ENCODE measurements around the gene LPAR1.
A peak's percentile ranks its signal among the peaks of the same experiment; 100 is the strongest.
"Not testable (repeated sequence)": the region's sequence is repeated elsewhere in the genome, so short reads cannot be mapped to it uniquely, and the experiment has no call there.

LPAR1 gene

GRCh38 chr9:110869931-110870330 lies 168.3 kb downstream of the LPAR1 start:
- TF ChIP-seq ARNT (IDR thresholded peaks at IDR 0.05) = no peak
- TF ChIP-seq CTBP1 (IDR thresholded peaks at IDR 0.05; ENCODE audit: borderline replicate concordance) = no peak
- TF ChIP-seq BHLHE40 (IDR thresholded peaks at IDR 0.05; ENCODE audit: borderline replicate concordance) = no peak
- TF ChIP-seq NFRKB (IDR thresholded peaks at IDR 0.05) = no peak
- no peak for TF ChIP-seq TARDBP (IDR thresholded peaks at IDR 0.05)
- no peak for TF ChIP-seq HDGF (IDR thresholded peaks at IDR 0.05; ENCODE audit: borderline replicate concordance)
- no peak for TF ChIP-seq ZNF384 (IDR thresholded peaks at IDR 0.05)
- TF ChIP-seq ELF4 (IDR thresholded peaks at IDR 0.05) = no peak
- TF ChIP-seq SP1 (IDR thresholded peaks at IDR 0.05) = no peak
- no peak for TF ChIP-seq SUZ12 (IDR thresholded peaks at IDR 0.05)
- TF ChIP-seq PKNOX1 (IDR thresholded peaks at IDR 0.05) = no peak
- TF ChIP-seq FOXM1 (IDR thresholded peaks at IDR 0.05; ENCODE audit: borderline replicate concordance) = no peak
- no peak for TF ChIP-seq L3MBTL2 (conservative IDR thresholded peaks at IDR 0.05)
- no peak for DNase-seq (ENCODE audit: extremely low spot score)
- ChIA-PET CTCF (no interaction called here), POLR2A (no interaction called here)

GRCh38 chr9:110864011-110864410 lies 174.3 kb downstream of the LPAR1 start:
- ChIA-PET CTCF (no interaction called here), POLR2A (no interaction called here)
- TF ChIP-seq HDGF (IDR thresholded peaks at IDR 0.05; ENCODE audit: borderline replicate concordance) = no peak
- no peak for TF ChIP-seq SUZ12 (IDR thresholded peaks at IDR 0.05)
- TF ChIP-seq PKNOX1 (IDR thresholded peaks at IDR 0.05) = no peak
- no peak for TF ChIP-seq ELF4 (IDR thresholded peaks at IDR 0.05)
- no peak for TF ChIP-seq FOXK2 (IDR thresholded peaks at IDR 0.05)
- TF ChIP-seq SP1 (IDR thresholded peaks at IDR 0.05) = no peak
- no peak for TF ChIP-seq CTBP1 (IDR thresholded peaks at IDR 0.05; ENCODE audit: borderline replicate concordance)
- no peak for TF ChIP-seq BHLHE40 (IDR thresholded peaks at IDR 0.05; ENCODE audit: borderline replicate concordance)
- TF ChIP-seq FOXA1 (IDR thresholded peaks at IDR 0.05) = no peak
- DNase-seq (ENCODE audit: extremely low spot score) = no peak

DNA sequence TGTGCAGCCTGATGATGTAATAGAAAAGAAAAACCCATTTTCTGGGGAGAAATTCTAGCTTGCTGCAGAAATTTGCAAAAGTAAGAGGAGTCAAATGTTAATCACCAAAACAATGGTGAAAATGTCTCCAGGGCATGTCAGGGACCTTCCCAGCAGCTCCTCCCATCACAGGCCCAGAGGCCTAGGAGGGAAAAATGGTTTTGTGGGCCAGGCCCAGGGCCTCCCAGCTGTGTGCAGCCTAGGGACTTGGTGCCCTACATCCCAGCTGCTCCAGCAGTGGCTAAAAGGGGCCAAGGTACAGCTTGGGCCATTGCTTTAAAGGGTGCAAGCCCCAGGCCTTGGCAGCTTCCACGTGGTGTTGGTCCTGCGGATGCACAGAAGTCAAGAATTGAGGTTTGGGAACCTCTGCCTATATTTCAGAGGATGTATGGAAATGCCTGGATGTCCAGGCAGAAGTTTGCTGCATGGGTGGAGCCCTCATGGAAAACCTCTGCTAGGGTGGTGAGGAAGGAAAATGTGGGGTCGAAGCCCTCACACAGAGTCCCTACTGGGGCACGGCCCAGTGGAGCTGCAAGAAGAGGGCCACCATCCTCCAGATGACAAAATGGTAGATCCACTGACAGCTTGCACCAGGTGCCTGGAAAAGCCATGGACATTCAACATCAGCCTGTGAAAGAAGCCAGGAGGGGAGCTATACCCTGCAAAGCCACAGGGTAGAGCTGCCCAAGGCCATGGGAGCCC lies 176.7 kb downstream of the LPAR1 start:
- POLR2A ChIA-PET; DNase-seq (ENCODE audit: extremely low spot score); CTCF ChIA-PET: not testable (repeated sequence)

DNA sequence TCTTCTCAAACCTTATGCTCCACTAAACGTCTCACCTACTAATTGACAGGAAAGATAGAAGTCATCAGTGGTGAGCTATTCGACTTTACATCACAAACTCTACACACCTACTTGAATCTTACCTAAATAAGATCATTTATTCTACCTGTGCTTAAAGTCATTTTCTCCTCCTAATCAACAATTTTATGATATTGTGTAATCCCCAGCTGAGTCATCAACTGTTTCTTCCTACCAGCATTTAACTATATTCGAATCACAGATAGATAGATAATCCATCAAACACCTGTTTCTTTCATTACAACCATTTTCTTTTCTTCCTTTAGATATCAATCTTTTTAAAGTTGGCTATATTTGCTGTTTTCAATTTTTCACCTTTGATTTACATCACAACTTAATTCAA lies 181.5 kb downstream of the LPAR1 start:
- TF ChIP-seq FOXK2 (IDR thresholded peaks at IDR 0.05) (no peak), ELF4 (IDR thresholded peaks at IDR 0.05) (no peak), L3MBTL2 (conservative IDR thresholded peaks at IDR 0.05) (no peak), FOXA1 (IDR thresholded peaks at IDR 0.05) (no peak), SP1 (IDR thresholded peaks at IDR 0.05) (no peak), LEF1 (IDR thresholded peaks at IDR 0.05; ENCODE audit: borderline replicate concordance) (no peak), NFRKB (IDR thresholded peaks at IDR 0.05) (no peak), TARDBP (IDR thresholded peaks at IDR 0.05) (no peak), SUZ12 (IDR thresholded peaks at IDR 0.05) (no peak), HDGF (IDR thresholded peaks at IDR 0.05; ENCODE audit: borderline replicate concordance) (no peak), FOXM1 (IDR thresholded peaks at IDR 0.05; ENCODE audit: borderline replicate concordance) (no peak), ARNT (IDR thresholded peaks at IDR 0.05) (no peak)
- DNase-seq (ENCODE audit: extremely low spot score) = no peak
- POLR2A ChIA-PET = no interaction called here
- CTCF ChIA-PET = no interaction called here

DNA sequence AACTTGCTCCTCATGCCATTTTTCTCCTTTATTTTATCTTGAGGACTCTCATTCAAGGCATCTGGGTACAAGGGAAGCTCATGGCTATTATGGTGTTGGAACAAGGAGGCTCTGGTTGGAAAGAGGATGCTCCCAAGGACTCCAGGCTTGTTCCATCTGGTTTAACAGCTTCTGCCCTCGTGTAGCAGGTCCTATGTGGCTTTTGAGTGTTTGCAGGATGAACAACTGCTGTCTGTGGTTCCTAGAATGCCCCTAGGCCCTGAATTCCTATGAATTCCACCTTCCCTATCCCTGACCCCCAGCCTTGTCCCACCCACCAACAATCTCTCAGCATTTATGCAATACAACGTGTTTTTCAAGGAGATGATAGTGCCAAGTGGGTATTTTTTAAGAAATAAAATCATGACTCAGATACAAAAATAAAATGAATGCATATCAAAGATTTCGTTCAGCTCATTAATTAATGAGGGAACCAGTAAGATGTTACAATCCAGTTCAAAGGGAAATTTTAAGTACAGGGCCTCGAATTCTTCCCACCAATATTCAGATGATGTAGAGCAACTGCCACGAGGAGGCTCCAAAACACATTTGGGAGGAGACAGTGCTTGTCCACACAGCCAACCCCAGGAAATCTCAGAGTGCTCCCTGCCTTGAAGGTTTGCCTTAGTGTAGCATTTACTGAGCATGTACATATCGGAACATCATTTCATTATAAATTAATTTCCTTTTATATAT lies 187.7 kb downstream of the LPAR1 start:
- peak; percentile 73 for TF ChIP-seq L3MBTL2 (conservative IDR thresholded peaks at IDR 0.05)
- TF ChIP-seq CTBP1 (IDR thresholded peaks at IDR 0.05; ENCODE audit: borderline replicate concordance) = no peak
- TF ChIP-seq FOXA1 (IDR thresholded peaks at IDR 0.05) = no peak
- TF ChIP-seq PKNOX1 (IDR thresholded peaks at IDR 0.05) = no peak
- TF ChIP-seq BHLHE40 (IDR thresholded peaks at IDR 0.05; ENCODE audit: borderline replicate concordance) = no peak
- ChIA-PET POLR2A (no interaction called here), CTCF (no interaction called here)
- no peak for DNase-seq (ENCODE audit: extremely low spot score)

- no peak for DNase-seq (ENCODE audit: extremely low spot score)
- ChIA-PET CTCF (no interaction called here), POLR2A (no interaction called here)
These were observed 190.6 kb downstream of the LPAR1 start for GRCh38 chr9:110847671-110848070.

DNA sequence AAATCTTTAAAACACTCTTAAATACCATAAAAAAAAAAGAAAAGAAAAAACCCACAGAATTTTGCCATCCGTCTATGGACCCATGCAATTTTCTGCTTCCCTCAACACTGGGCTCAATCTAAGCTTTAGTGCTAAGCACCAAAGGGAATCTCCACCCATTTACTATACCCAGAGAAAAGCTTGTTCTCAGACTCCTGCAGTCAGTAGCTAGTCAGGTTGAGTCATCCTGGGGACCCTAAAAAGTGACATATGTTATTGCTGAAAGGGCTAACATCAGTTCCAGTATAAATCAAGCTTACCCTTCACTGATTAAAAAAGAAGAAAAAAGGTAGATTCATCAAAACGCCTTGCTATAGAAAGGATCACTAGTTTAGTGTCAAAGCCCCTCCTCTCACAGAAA lies 192.1 kb downstream of the LPAR1 start:
- DNase-seq (ENCODE audit: extremely low spot score) = no peak
- ChIA-PET POLR2A (no interaction called here), CTCF (no interaction called here)
- TF ChIP-seq LEF1 (IDR thresholded peaks at IDR 0.05; ENCODE audit: borderline replicate concordance) = no peak
- TF ChIP-seq HDGF (IDR thresholded peaks at IDR 0.05; ENCODE audit: borderline replicate concordance) = no peak
- no peak for TF ChIP-seq TARDBP (IDR thresholded peaks at IDR 0.05)
- TF ChIP-seq L3MBTL2 (conservative IDR thresholded peaks at IDR 0.05) = no peak
- no peak for TF ChIP-seq ELF4 (IDR thresholded peaks at IDR 0.05)
- TF ChIP-seq ARNT (IDR thresholded peaks at IDR 0.05) = no peak
- TF ChIP-seq SP1 (IDR thresholded peaks at IDR 0.05) = no peak
- TF ChIP-seq NFRKB (IDR thresholded peaks at IDR 0.05) = no peak
- no peak for TF ChIP-seq FOXM1 (IDR thresholded peaks at IDR 0.05; ENCODE audit: borderline replicate concordance)
- no peak for TF ChIP-seq PKNOX1 (IDR thresholded peaks at IDR 0.05)
- no peak for TF ChIP-seq FOXK2 (IDR thresholded peaks at IDR 0.05)
- TF ChIP-seq CTBP1 (IDR thresholded peaks at IDR 0.05; ENCODE audit: borderline replicate concordance) = no peak

More at GRCh38 chr9:110847671-110848070, 190.6 kb downstream of the LPAR1 start:
- TF ChIP-seq CTBP1 (IDR thresholded peaks at IDR 0.05; ENCODE audit: borderline replicate concordance) = no peak
- TF ChIP-seq SUZ12 (IDR thresholded peaks at IDR 0.05) = no peak
- TF ChIP-seq L3MBTL2 (conservative IDR thresholded peaks at IDR 0.05) = no peak
